H4 (cell line): ENCODE results near the gene CFAP74. TPM values are rescaled to one million over a fixed set of nuclear protein-coding genes. Genes with fewer than 3 reads are reported as not detected.

Experiments used
- DNase-seq: peaks from one replicate; pipeline ENCODE4 v3.0.0-alpha.2; 2015; ENCODE audit warnings: low spot score
- total RNA-seq: library from RNA; depleted of rRNA; stranded (reverse); fragments of >200 nt; shearing (Covaris generic); gene quantifications from 2 replicates; pipeline ENCODE4 v1.2.3, GENCODE V29; 2014

Gene CFAP74
- total RNA-seq, 1 experiment from 2014 or later, result not detected

DNA sequence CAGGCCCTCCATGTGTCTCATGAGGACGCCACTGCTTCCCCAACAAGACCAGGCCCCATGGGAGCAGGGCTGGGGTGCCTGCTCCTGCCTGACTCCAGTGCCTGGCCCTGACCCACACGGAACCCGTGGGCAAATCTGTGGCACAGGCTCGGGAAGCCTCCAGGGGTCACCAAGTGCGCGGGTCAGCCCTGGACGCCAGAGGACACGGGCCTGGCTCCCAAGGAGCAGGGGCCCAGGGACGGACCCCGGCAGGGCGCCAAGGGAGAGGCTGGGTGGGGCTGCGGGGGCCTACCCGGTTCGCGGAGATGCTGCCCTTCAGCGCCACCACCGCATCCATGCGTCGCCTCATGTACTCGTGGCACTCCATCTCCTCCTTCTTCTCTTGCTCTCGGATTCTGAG, 31.9 kb downstream of the CFAP74 start:
- no peak for DNase-seq

DNA sequence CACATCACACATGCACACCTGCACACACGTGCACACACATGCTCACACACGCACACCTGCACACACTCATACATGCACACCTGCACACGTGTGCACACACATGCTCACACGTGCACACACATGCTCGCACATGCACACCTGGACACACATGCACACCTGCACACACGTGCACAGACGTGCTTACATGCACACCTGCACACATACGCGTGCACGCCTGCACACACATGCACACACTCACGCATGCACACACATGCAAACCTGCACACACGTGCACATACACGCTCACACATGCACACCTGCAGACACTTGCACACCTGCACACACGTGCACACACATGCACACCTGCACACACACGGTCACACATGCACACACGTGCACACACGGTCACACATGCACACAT, 32.6 kb downstream of the CFAP74 start:
- no peak for DNase-seq

DNA sequence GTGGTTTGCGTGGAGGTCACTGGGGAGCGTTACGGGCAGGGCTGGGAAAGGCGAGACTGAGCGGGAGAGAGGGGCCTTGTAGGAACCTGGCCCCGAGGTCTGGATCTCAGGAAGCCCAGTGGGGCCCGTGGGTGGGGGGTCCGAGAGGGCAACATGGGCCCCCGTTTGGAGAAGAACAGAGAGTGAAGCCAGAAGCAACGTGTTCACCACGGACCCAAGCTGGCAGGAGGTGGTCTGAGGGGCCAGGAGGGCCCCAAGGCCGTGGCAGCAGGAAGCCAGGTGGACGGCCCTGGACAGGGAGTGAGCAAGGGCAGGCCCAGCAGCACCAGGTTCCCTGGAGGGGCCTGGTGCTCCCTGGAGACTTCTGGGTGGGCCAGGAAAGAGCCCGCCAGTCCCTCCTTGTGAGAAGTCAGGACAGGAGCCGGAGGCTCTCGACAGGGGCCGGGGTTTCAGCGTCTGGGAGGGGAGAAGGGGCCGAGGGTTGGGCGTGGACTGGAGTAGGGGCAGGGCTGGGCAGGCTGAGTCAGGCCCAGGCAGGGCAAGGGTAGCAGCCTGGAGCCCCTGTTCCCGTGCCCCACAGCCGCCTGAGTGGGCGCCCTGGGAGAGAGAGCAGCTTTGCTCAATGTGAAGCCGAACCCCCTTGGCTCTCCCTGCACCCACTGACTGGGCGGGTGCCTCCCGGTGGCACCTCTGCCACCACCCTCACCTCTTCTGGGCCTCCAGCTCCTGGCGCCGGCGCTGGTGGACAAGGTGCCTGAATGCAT, 33.5 kb downstream of the CFAP74 start:
- no peak for DNase-seq

DNA sequence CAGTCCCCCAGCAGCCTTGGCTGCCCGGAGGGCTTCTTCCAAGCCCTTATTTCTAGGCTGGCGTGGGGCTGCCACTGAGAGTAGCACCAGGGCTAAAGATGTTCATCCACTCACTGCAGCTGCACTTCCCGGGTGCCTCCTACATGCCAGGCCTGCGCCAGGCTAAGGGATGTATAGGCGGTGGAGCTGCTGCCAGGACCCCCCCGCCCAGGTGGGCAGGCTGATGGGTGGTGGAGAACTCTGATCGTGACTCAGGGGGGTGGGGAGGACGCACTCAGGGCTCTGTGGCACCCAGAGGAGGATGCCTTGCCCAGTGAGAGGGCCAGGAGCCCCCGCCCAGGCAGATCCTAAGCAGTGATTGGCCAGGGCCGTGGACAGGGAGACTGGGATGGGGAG, 34.1 kb downstream of the CFAP74 start:
- DNase-seq, result no peak

DNA sequence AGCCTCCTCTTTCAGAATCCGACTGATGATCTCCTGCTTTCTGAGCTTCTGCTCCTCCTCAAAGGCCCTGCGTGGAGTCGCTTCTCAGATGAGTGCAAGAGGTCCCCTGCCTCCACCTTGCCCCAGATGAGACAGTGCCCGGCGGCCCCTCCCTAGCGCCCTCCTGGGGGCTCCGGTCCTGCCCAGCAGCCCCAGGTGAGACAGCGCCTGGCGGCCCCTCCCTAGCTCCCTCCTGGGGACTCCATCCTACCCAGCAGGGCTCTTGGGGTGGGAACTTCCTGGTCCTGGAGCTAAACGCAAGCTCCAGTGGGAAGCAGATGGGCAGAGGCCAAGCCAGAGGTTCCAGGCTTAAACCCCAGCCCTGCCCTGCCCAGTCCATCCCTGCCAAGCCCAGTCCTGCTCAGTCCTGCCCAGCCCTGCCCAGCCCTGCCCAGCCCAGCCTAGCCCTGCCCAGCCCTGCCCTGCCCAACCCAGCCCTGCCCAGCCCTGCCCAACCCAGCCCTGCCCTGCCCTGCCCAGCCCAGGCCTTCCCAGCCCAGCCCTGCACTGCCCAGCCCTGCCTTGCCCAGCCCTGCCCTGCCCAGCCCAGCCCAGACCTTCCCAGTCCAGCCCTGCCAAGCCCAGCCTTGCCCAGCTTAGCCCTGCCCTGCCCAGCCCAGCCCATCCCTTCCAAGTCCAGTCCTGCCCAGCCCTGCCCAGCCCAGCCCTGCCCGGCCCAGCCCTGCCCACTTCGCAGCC, 34.6 kb downstream of the CFAP74 start:
- DNase-seq, result no peak

DNA sequence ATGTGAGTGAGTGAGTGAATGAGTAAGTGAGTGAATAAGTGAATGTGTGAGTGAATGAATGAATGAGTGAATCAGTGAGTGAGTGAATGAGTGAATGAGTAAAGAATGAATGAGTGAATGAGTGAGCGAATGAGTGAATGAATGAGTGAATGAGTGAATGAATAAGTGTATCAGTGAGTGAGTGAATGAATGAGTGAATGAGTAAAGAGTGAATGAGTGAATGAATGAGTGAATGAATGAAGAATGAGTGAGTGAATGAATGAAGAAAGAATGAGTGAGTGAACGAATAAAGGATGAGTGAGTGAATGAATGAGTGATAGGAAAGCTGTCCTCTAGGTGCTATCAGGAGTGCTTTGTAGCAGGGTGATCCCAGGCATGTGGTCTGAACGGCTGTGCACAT, 35.7 kb downstream of the CFAP74 start:
- DNase-seq, result no peak

DNA sequence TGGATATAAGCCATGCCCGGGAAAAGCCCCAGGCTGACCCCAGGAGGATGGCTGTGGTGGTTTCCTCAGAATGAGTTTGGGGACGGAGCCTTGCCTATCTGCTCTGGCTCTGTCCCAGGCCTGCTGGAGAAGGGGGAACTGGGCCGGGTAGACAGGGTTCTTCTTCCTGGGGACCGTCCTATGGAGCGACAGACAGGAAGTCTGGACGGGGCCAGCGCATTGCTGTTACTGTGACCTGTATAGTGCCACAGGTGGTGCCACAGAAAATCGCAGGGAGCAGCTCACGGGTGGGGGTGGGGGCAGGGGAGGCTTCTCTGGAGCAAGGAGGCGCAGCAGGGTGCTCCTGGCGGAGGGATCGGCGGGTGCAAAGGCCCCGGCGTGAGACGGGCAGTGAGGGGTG, 36.4 kb downstream of the CFAP74 start:
- DNase-seq, result no peak

DNA sequence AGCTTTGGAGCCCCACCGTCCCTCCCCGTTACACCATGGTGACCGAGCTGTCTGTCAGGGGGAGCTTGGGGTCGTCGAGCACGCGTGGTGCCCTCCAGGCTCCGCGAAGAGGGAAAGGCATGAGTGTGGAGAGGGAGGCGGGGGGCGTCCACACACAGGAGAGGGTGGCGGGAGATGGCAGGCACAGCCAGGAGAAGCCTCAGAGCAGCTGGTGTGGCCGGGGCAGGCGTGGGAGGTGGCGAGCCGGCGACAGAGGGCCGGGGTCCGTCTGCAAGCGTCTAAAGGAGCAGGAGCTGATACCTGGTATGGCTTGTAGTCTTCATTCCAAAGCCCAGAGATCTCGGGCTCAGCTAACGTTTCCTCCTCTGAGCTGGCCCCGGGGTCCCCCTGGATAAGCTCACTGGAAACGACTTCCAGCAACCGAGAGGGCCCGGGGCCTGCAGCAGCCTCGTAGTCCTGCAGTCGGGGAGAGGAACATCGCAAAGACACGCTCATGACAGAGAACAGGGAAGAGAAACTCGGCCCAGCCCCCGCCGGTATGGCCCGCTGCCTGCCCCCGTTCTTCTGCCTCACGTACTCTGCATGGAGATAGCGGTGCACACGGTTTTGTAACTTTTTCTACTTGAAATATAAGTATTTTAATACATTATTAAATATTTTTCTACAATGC, 37.4 kb downstream of the CFAP74 start:
- no peak for DNase-seq

DNA sequence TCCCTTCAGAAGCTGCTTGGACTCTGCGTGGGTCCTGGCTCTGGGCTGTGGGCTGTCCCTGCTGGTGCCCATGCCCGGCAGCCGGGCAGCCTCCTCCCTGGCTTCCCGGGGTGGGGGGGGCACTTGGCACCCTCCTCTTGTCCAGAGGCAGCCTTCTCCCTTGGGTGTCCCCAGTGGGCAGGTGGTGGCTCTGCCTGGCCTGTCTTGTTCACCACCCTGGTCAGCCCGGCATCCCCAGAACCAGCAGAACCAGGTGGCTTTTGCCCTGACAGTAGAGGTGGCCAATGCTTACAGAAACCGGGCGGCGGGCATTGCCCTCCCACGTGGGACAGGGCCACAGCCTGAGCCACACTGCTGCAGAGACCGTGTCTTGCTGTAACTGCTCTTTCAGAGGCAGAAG, 38.0 kb downstream of the CFAP74 start:
- DNase-seq, result no peak

DNA sequence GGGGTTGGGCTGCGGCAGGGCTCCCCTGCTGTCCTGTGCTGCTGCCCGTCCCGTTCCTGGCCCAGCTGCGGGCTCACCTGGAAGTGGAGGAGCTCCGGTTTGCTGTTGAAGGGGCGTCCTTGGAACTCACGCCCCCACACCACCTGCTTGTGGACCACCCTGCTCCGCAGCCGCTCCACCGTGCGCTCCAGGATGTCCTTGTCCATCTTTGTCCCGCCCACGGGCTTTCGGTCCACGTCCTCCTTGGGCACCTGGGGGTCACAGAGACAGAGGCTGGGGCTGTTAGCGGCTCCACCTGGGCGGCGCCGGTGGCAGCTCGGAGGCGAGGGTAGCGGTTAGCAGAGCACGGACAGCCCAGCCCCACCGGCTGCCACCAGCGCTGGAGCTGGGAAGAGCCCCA, 38.8 kb downstream of the CFAP74 start:
- no peak for DNase-seq

DNA sequence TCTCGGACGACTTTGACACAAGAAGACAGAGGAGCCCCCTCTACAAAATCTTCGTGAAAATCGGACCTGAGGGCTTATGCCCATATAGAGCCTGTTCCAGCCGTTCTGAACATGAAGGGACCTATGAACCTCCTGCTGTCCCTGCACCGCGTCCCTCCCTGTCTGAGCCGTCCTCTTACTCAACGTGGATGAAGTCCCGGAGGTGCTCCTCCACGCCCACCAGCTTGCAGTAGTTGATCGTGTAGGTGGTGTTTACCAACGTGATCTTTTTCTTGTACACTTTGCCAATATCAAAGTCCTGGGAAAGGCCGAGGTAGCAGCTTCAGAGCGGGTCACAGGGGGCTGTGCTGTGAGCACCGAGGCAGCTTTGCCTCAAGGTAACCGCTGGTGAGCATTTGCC, 40.0 kb downstream of the CFAP74 start:
- DNase-seq, result no peak

DNA sequence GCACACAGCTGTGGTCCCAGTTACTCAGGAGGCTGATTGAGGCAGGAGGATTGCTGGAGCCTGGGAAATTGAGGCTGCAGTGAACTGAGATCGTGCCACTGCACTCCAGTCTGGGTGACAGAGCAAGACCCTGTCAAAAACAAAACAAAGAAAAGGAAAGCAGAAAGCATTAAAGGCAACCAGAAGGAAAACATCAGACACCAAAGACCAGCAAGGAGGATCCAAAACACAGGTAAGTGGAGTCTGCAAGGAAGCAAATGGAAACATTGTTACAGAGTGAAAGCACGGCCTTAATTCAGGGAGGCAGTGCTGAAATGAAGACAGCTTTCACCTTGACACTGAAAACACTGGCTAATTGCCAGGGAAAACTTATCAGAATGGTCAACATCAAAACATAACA, 40.8 kb downstream of the CFAP74 start:
- no peak for DNase-seq

DNA sequence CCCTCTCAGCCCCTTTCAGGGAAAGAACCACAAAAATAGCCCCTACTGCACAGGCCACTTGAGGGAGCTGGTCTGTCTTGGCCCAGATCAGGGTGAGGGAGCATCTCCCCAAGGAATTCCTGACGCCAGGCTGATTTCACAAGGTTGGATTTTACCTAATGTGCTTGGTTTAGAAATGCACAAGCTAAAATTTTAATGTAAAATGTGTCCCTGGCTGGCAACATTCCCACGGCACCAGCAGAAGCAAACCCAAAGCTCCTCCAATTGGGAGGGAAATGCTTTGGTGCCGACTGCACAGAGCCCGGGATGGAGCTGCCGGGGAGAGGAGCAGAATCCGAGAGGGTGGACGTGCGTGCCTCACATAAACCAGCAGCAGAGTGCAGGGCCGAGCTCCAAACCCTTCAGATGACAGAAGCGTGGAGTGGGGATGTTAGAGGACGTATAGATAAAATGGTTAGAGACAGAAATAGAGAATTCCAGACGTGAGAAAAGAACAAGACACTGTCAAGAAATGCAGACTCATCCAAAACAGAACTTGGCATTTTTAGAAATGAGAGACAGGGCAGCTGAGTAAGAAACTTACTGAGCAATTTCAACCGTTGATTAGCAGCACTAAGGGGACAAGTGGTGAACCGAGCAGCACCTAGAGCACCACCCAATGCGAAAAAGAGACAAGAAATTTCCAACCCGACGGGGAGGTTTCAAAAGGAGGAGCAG, 42.9 kb downstream of the CFAP74 start:
- DNase-seq, result no peak

DNA sequence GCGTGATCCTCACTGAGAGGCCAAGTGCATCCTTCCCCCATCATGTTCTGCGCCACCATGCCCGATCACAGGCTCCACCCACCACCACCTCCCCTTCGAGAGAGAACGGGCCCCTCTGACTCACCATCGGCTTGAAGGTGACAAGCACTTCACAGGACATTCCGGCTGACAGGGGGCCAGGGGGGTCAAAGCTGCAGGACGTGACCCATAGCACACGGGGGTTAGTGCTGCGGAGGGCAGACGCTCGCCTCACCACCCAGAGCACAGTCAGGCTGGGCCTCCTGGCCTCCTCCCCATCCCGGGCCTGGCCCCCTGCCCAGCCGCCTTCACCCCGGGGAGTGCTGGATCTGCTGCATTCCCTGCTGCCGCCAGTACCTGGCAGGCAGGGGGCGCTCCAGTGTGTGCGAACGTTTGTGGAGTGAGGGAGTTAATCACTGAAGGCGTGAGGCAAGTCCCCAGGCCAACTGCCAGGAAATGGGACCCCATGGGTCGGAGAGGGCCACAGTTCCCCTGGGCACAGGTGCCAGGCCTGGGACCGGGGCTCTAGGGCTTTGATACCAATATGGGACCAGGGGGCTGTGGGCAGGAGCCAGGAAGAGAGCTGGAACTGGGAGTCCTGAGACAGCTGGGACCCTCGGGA, 43.6 kb downstream of the CFAP74 start:
- DNase-seq, result peak; percentile 88

DNA sequence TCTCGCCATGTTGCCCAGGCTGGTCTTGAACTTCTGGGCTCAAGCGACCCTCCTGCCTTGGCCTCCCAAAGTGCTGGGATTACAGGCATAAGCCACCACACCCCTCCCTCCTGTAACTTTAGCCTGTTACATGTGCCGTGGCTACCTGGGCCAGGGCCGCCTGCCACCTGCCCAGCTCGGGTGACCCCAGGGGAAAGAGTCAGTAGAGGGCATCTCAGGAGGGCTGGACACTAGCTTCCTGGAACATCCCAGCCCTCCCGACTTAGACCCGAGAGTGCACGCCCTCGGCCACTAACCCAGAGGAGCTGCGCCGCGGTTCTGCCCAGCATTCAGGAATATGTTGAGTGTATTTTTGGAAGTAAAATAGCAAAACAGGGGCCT, 44.1 kb downstream of the CFAP74 start:
- DNase-seq, result no peak

DNA sequence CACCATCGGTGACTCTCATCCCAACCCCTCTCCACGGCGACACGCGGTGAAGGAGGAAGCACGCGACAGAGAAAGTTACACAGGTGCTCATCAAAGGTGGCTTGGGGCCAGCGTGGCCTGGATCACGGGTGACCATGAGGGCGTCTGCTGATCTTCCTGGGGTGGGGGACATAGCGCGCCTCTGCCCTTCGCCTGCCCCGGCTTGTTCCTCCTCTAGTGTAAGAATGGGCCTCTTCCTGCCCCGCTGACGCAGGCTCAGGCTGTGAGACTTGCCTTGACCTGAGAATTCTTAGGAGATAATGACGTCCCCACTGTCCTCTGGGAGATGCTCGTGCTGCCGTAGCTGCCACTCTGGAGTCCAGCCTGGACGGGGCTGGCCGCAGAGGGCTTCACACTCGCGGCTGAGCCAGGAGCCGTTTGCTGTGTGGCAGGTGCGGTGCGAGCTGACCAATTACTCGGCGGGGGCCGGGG, 45.5 kb downstream of the CFAP74 start:
- no peak for DNase-seq

DNA sequence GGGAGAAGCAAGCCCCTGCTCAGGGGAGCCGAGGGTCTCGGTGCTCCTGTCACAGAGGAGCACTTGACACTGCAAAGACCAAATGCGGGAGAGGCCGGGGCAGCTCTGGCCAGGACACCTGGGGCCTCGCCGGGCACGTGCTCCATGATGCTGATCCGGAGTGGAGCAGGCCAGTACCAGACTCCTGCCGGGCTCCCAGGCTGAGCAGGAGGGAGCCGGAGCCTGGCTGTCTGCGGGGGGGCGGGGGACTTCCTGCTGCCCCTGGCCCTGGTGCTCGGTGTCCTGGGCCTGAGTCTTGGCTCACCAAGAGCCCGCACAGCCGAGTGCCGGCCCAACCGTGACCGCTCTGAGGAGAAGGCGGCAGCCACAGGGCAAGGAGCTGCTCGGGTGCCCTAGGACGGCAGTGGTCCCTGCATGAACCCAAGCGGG, 46.0 kb downstream of the CFAP74 start:
- DNase-seq, result no peak

DNA sequence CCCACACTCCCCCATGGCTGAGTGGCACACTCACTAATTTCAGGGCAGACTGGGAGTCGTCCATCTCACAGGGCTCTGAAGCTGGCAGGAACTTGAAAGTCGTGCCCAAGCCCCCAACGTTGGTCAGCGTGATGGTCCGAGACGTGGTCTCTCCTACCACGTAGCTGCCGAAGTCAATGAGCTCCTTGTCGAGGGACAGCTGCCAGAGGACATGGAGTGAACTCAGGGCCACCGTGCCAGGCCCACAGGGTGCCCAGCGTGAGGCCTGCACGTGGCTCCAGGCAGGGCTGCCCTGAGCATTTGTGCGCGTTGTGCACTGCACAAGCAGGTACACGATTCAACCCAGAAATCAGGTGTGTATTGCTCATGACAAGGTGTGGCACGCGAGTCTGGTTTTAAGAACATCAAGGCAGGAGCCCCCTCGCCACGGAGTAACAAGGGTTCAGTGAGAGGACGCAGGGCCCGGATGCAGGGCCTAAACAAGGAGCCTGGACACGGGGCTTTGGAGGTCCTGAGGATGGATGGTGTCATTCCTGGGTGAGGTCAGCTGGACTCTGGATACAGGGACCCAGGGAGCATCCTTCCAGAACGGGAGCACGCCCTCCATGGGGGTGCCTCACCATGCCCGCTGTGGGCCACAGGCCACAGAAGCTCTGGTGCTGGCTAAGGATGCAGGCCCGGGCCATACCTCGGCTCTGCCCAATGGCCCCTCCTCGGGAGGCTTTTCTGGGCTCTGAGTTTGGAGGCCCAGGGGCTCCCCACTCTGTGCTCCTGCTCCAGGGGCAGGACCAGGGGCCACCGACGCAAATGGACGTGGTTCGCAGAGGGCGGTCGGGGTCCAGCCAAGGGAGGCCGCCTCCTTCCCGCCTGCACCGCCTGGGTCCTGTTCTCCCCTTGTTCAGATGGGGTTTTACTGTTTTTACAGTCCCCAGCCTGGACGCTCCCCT, 46.7 kb downstream of the CFAP74 start:
- DNase-seq, result no peak

DNA sequence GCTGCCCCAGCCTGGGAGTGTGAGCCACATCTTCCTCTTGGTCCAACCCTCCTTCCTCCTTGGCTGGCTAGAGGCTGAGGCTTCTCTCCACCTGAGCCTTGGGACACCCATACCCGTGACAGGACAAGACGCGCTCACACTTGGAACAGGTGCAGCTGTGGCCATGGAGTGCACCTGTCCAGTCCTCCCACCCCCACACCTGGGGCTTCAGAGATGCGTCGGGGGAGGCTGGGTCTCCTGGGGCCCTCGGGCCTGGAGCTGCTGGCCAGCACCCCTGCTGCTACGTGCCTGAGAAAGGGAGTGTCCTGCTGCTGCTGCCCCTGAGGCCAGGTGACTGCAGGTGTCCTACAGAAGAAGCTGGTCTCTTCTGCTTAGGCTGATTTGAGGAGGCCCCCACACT, 47.5 kb downstream of the CFAP74 start:
- DNase-seq, result no peak

DNA sequence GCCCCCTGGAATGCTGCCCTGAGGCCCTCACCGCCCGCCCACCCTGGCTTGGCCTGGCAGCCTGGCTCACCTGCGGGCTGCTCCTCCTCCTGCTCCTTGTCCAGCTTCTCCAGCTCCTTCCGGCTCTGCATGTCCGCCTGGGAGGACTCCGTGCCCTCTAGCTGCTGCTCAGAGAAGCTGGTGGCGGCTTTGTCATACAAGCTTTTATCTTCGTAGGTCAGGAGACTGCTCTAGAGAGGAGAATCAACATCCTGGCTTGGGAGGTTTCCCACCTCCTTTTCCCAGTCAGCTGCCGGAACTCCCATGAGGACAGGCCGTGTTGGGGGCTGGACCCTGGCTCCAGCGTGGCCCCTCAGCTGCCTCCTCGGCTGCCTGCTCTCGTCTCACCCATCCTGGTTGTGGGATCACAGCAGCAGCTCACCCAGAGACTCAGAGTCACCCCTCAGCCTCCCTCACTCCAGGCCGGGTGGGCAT, 47.9 kb downstream of the CFAP74 start:
- DNase-seq, result no peak
